Measurements from ENCODE around the gene ITGB3.

DNA sequence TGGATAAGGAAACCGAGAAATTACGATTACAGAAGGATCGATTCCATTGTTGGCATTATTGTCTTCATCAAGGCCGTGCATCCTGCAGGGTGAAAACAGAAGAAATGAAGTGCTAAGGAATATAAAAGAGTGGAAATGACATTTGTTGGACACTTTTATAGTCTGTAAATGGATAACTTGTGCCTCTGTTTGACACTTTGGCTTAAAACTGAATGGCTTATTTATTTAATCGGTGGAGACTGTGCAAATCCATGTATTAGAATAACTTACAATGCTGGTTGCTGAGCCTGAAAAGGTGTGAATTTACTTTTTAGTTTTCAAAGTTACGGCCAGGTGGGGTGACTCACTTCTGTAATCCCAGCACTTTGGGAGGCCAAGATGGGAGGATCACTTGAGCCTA, 31.4 kb downstream of the ITGB3 start:
- TF ChIP-seq GATAD2A (IDR thresholded peaks at IDR 0.05) (no peak), KHSRP (IDR thresholded peaks at IDR 0.05) (no peak), HCFC1 (IDR thresholded peaks at IDR 0.05; ENCODE audit: low read depth, low read length) (no peak), KLF10 (CRISPR knock-in tag; IDR thresholded peaks at IDR 0.05) (no peak), LEF1 (IDR thresholded peaks at IDR 0.05) (no peak), ATF7 (IDR thresholded peaks at IDR 0.05) (no peak), MAZ (CRISPR knock-in tag; conservative IDR thresholded peaks at IDR 0.05 in 1 of 2, IDR thresholded peaks at IDR 0.05 in 1 of 2) (no peak), JUNB (CRISPR knock-in tag; conservative IDR thresholded peaks at IDR 0.05) (no peak), TEAD1 (CRISPR knock-in tag; IDR thresholded peaks at IDR 0.05) (no peak), HEY1 (CRISPR knock-in tag; IDR thresholded peaks at IDR 0.05; ENCODE audit: borderline replicate concordance) (no peak), ARNT (IDR thresholded peaks at IDR 0.05) (no peak), POLR2AphosphoS2 (IDR thresholded peaks at IDR 0.05; ENCODE audit: low read length) (no peak)
- TF ChIP-seq, protein P1, sequence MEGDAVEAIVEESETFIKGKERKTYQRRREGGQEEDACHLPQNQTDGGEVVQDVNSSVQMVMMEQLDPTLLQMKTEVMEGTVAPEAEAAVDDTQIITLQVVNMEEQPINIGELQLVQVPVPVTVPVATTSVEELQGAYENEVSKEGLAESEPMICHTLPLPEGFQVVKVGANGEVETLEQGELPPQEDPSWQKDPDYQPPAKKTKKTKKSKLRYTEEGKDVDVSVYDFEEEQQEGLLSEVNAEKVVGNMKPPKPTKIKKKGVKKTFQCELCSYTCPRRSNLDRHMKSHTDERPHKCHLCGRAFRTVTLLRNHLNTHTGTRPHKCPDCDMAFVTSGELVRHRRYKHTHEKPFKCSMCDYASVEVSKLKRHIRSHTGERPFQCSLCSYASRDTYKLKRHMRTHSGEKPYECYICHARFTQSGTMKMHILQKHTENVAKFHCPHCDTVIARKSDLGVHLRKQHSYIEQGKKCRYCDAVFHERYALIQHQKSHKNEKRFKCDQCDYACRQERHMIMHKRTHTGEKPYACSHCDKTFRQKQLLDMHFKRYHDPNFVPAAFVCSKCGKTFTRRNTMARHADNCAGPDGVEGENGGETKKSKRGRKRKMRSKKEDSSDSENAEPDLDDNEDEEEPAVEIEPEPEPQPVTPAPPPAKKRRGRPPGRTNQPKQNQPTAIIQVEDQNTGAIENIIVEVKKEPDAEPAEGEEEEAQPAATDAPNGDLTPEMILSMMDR (IDR thresholded peaks at IDR 0.05 in 2 of 3, conservative IDR thresholded peaks at IDR 0.05 in 1 of 3; ENCODE audit: insufficient read depth in 2 of 3, low read depth in 1 of 3, low read length in 3 of 3), result no peak
- TF ChIP-seq, protein P2, sequence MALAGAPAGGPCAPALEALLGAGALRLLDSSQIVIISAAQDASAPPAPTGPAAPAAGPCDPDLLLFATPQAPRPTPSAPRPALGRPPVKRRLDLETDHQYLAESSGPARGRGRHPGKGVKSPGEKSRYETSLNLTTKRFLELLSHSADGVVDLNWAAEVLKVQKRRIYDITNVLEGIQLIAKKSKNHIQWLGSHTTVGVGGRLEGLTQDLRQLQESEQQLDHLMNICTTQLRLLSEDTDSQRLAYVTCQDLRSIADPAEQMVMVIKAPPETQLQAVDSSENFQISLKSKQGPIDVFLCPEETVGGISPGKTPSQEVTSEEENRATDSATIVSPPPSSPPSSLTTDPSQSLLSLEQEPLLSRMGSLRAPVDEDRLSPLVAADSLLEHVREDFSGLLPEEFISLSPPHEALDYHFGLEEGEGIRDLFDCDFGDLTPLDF (CRISPR knock-in tag; IDR thresholded peaks at IDR 0.05), result no peak
